Cortex of kidney (tissue), 1 donor: ENCODE results near the gene CPEB2.

Source experiments
- DNase-seq: peaks from one replicate; lab custom pipeline; 2025; lab: John Stamatoyannopoulos, UW

The CPEB2 gene

DNA sequence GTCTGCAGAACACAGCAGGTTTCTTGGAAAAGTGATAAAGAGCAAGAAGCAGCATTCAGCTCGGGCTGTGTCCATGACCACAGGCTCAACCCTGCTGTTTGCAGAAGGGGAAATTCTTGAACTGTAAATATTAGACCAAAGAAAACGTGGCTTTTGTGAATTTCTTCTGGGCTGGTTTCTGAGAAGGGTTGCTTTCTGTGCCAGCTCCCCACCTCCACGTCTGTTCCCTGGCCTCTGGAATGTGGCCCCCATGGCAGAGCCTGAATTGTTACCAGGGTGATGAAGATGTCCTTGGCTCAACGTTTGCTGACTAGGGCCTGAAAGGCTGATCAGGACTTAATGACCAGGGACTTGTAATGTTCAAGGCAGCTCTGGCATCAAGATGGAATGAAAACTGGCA lies 116.0 kb downstream of the CPEB2 start:
- DNase-seq: no peak
